GM19239 (cell line): ENCODE results near the gene JUN.

Experiments used
- DNase-seq: peaks from one replicate; pipeline ENCODE4 v3.0.0; 2011; ENCODE audit warnings: low spot score; ENCODE audit not compliant: insufficient read length
- FAIRE-seq: peaks from 2 replicates; lab custom pipeline; 2011; peaks lifted over from hg19 to GRCh38; lab: Jason Lieb, UNC

The JUN gene

GRCh38 chr1:58765006-58765405, 18.8 kb downstream of the JUN start:
- no peak for FAIRE-seq
- no peak for DNase-seq

- DNase-seq (no peak), FAIRE-seq (no peak)
Observed at GRCh38 chr1:58764294-58764978, 19.4 kb downstream of the JUN start.

- DNase-seq (no peak), FAIRE-seq (no peak)
Observed at GRCh38 chr1:58763214-58763613, 20.6 kb downstream of the JUN start.

- FAIRE-seq (no peak), DNase-seq (no peak)
Observed at GRCh38 chr1:58762806-58763205, 21.0 kb downstream of the JUN start.

- DNase-seq = peak; percentile 48
- peak; percentile 48 for FAIRE-seq
Observed at GRCh38 chr1:58755468-58755872, 28.4 kb downstream of the JUN start.

GRCh38 chr1:58754683-58755467, 29.0 kb downstream of the JUN start:
- FAIRE-seq = no peak
- no peak for DNase-seq

- no peak for FAIRE-seq
- DNase-seq = no peak
Observed at GRCh38 chr1:58754073-58754613, 29.7 kb downstream of the JUN start.

- FAIRE-seq (no peak), DNase-seq (no peak)
Observed at GRCh38 chr1:58753431-58753866, 30.4 kb downstream of the JUN start.

- no peak for DNase-seq
- FAIRE-seq = no peak
Observed at GRCh38 chr1:58749646-58750045, 34.2 kb downstream of the JUN start.

GRCh38 chr1:58748666-58749065, 35.2 kb downstream of the JUN start:
- DNase-seq (no peak), FAIRE-seq (no peak)

- no peak for DNase-seq
- no peak for FAIRE-seq
Observed at GRCh38 chr1:58746757-58747156, 37.1 kb downstream of the JUN start.

- no peak for FAIRE-seq
- no peak for DNase-seq
Observed at GRCh38 chr1:58746182-58746581, 37.7 kb downstream of the JUN start.

GRCh38 chr1:58745666-58746065, 38.2 kb downstream of the JUN start:
- FAIRE-seq = no peak
- DNase-seq = no peak

GRCh38 chr1:58745117-58745516, 38.7 kb downstream of the JUN start:
- DNase-seq (no peak), FAIRE-seq (no peak)

GRCh38 chr1:58741678-58742553, 41.9 kb downstream of the JUN start:
- FAIRE-seq (no peak), DNase-seq (no peak)

GRCh38 chr1:58739856-58740466, 43.9 kb downstream of the JUN start:
- DNase-seq = peak; percentile 52
- peak; percentile 83 for FAIRE-seq

GRCh38 chr1:58738876-58739275, 45.0 kb downstream of the JUN start:
- no peak for FAIRE-seq
- DNase-seq = no peak

- DNase-seq (no peak), FAIRE-seq (no peak)
Observed at GRCh38 chr1:58735586-58735985, 48.3 kb downstream of the JUN start.

- DNase-seq (no peak), FAIRE-seq (no peak)
Observed at GRCh38 chr1:58734630-58735029, 49.2 kb downstream of the JUN start.
